ENCODE results near the gene AKAP13.

GRCh38 chr15:85769182-85769900 lies 388.9 kb downstream of the AKAP13 start:
- TF ChIP-seq, protein P1, sequence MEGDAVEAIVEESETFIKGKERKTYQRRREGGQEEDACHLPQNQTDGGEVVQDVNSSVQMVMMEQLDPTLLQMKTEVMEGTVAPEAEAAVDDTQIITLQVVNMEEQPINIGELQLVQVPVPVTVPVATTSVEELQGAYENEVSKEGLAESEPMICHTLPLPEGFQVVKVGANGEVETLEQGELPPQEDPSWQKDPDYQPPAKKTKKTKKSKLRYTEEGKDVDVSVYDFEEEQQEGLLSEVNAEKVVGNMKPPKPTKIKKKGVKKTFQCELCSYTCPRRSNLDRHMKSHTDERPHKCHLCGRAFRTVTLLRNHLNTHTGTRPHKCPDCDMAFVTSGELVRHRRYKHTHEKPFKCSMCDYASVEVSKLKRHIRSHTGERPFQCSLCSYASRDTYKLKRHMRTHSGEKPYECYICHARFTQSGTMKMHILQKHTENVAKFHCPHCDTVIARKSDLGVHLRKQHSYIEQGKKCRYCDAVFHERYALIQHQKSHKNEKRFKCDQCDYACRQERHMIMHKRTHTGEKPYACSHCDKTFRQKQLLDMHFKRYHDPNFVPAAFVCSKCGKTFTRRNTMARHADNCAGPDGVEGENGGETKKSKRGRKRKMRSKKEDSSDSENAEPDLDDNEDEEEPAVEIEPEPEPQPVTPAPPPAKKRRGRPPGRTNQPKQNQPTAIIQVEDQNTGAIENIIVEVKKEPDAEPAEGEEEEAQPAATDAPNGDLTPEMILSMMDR (IDR thresholded peaks at IDR 0.05): no peak
- no peak for TF ChIP-seq POLR2A (IDR thresholded peaks at IDR 0.05)

All from esophagus squamous epithelium (tissue), 4 donors.